Bronchial epithelial cell (primary cell): ENCODE measurements around the gene TBC1D4. TPM values are rescaled to one million over a fixed set of nuclear protein-coding genes. Genes with fewer than 3 reads are reported as not detected.
A peak's percentile ranks its signal among the peaks of the same experiment; 100 is the strongest.

Experiments
- DNase-seq: peaks from one replicate; pipeline ENCODE4 v3.0.0-alpha.2; 2010; ENCODE audit warnings: low read depth
- FAIRE-seq: peaks from 2 replicates; lab custom pipeline; 2011; peaks lifted over from hg19 to GRCh38; lab: Jason Lieb, UNC
- H3K27me3 ChIP-seq: 2 replicates; pipeline ENCODE4 v1.5.1; 2011; ENCODE audit warnings: low read length; ENCODE audit not compliant: control insufficient read depth, insufficient read depth
- H3K36me3 ChIP-seq: 2 replicates; pipeline ENCODE4 v1.5.1; 2011; ENCODE audit warnings: low read length; ENCODE audit not compliant: control insufficient read depth, insufficient read depth
- H3K4me3 ChIP-seq: 2 replicates; pipeline ENCODE4 v1.5.1; 2011; ENCODE audit warnings: mild to moderate bottlenecking, low read depth, low read length, control low read depth
- total RNA-seq: library from RNA; depleted of rRNA; stranded (reverse); fragments of >200 nt; gene quantifications from 2 replicates; pipeline ENCODE4 v1.2.1, GENCODE V29; 2014
- TF ChIP-seq, protein P1 (sequence below): IDR thresholded peaks from 2 replicates; pipeline ENCODE4 v1.5.1; 2011; ENCODE audit warnings: mild to moderate bottlenecking, moderate library complexity, low read length, control low read depth, inconsistent platforms; ENCODE audit not compliant: insufficient read depth, severe bottlenecking

Gene TBC1D4
- total RNA-seq, 1 donor from 2014 or later = 10.3 TPM

DNA sequence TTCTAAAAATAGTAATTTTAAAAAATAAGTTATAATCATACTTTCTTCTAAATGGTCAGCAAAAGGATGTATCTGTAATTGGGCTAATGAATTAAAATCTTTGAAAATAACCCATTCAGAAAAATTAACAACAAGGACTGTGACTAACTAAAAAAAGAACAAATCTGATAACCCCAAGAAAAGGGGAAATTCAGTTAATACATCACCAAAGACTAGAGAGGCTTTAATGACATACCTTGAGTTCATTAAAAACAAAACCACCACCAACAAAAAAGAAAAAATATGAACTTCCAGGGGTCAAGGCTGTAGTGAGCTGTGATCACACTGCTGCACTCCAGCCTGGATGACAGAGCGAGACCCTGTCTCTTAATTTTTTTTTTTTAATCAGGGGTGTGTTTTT, 121.8 kb downstream of the TBC1D4 start:
- no peaks in the 10 kb centered on the region for H3K36me3 ChIP-seq
- TF ChIP-seq, protein P1, sequence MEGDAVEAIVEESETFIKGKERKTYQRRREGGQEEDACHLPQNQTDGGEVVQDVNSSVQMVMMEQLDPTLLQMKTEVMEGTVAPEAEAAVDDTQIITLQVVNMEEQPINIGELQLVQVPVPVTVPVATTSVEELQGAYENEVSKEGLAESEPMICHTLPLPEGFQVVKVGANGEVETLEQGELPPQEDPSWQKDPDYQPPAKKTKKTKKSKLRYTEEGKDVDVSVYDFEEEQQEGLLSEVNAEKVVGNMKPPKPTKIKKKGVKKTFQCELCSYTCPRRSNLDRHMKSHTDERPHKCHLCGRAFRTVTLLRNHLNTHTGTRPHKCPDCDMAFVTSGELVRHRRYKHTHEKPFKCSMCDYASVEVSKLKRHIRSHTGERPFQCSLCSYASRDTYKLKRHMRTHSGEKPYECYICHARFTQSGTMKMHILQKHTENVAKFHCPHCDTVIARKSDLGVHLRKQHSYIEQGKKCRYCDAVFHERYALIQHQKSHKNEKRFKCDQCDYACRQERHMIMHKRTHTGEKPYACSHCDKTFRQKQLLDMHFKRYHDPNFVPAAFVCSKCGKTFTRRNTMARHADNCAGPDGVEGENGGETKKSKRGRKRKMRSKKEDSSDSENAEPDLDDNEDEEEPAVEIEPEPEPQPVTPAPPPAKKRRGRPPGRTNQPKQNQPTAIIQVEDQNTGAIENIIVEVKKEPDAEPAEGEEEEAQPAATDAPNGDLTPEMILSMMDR = no peak
- FAIRE-seq = no peak
- no peak for DNase-seq
- H3K27me3 ChIP-seq = no peaks in the 10 kb centered on the region
- H3K4me3 ChIP-seq = no peak overlapping the region

DNA sequence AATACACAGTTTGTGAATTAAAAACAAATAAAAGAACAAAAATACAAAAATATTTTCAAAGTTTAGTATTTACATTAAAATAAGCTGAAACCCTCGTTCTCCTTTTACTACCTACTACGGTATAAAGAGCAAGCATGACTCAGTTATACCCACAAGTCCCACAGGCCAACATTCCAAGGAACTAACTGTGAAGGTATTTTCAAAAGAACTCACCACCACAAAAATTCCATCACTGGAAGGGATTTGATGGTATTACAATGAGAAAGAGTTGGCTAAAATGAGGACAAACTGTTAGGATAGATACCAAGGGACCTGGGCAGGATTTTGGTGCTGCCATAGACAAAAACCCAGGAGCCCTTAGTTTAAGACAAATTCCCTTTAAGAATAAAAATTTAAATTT, 122.7 kb downstream of the TBC1D4 start:
- DNase-seq (peak; percentile 84), FAIRE-seq (no peak)
- TF ChIP-seq, protein P1 = no peak

DNA sequence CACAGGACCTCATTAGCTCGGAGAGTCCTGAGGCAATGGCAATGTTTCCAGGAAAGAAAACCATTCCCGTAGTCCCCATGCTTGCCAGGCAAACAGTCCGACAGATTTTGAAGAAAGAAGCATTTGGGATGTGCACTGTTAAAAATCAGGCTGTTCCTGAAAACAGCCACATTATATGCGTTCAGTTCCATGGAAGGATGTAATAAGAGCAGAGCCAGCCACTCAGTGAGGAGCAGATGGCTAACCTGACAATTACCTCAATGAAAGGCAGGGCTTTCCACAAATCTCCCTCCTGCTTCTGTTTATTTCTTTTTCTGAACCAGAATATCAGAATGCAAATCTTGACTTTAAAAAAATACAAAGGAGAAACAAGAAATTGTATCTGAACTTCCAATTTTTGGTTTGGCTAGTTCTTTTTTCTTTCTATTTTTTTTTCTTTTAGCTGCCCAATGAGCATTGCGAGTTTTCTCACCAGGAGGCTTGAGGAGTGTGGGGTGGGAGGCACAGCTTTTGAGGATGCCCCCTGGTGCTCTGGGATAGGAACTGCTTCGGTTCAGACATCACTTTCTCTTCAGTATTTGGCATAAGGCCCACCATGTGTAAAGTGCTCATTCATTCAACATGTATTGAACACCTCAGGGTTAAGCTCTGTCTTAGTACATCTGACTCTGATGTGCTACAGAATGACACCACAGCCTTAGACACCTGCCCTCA, 124.2 kb downstream of the TBC1D4 start:
- peak; percentile 51 for DNase-seq
- TF ChIP-seq, protein P1 = peak; percentile 65
- FAIRE-seq = no peak
- Histone ChIP-seq H3K4me3 (no peak overlapping the region), H3K27me3 (no peaks in the 10 kb centered on the region), H3K36me3 (no peaks in the 10 kb centered on the region)

More for the DNA sequence above, 122.7 kb downstream of the TBC1D4 start:
- no peak overlapping the region for H3K4me3 ChIP-seq
- H3K36me3 ChIP-seq = no peaks in the 10 kb centered on the region
- no peaks in the 10 kb centered on the region for H3K27me3 ChIP-seq

DNA sequence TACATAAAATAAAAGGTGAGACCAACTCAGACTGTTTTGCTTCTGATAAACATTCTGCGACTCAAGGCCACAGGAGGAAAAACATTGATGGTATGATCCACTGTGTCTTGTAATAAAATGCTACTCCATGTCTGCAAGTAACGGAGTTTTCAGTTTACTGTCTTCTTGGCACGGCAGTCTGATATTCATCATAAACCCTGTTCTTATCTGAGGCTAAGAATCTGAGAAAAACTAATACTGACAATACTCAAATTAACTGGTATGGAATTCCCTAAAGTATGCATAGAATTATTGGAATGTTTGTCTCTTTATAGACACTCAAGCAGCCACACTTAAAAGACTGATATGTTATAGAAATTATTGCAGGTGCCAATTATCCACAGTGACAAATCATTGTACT, 125.5 kb downstream of the TBC1D4 start:
- Histone ChIP-seq H3K36me3 (no peaks in the 10 kb centered on the region), H3K27me3 (no peaks in the 10 kb centered on the region), H3K4me3 (no peak overlapping the region)
- TF ChIP-seq, protein P1 = no peak
- DNase-seq (no peak), FAIRE-seq (no peak)

DNA sequence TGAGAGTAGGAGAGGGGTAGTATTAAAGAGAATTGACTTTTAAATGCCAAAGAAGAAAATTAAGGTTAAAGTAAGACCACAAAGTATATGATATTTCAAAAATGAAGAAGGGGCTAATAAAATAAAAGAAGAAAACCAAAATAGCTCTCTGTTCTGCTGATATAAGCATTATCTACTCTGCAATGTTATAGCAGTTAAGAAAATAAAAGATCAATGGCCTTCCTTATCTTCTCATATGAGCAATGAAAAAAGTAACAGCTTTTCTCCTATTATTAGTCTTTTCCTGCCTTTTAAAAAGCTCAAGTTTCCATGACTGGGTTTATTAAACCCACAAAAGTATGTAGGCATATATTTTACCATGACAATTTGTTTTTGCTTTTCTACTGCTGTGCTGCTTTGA, 126.4 kb downstream of the TBC1D4 start:
- FAIRE-seq = no peak
- DNase-seq = no peak
- Histone ChIP-seq H3K4me3 (no peak overlapping the region), H3K27me3 (no peaks in the 10 kb centered on the region), H3K36me3 (no peaks in the 10 kb centered on the region)
- TF ChIP-seq, protein P1 = no peak

DNA sequence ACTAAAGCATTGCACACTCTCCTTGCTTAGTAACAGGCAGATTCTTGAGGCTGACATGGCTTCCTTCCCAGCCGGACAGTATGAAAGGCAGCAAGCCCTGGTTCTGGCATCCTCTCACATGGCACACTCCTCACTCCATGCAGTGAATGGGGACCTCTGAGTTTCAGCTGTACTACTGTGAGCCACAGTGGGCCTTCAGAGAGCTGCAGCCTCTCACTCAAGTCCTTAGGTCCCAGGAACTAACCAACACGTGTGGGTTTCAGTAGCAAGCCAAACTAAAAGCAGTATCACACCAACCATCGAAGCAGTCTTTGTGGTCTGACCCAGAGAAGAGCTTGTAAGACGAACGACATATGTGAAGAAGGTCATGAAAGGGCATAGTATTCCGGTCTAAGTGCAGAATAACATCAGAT, 128.2 kb downstream of the TBC1D4 start:
- TF ChIP-seq, protein P1 = no peak
- H3K27me3 ChIP-seq = no peaks in the 10 kb centered on the region
- H3K36me3 ChIP-seq = no peaks in the 10 kb centered on the region
- FAIRE-seq (no peak), DNase-seq (no peak)
- H3K4me3 ChIP-seq = no peak overlapping the region
